Left colon (tissue), 2 donors: Measurements from ENCODE around the gene NOA1. TPM values are rescaled to one million over a fixed set of nuclear protein-coding genes. Genes with fewer than 3 reads are reported as not detected.
A peak's percentile ranks its signal among the peaks of the same experiment; 100 is the strongest.

ENCODE experiments used
- ATAC-seq: fragments of 200-7000 bp; cut with Tn5 transposase; one replicate; pipeline ENCODE4 v1.9.1; 2020; ENCODE audit warnings: mild to moderate bottlenecking, moderate library complexity
- DNase-seq, 2 donors: peaks; one replicate each; pipeline ENCODE4 v3.0.0-alpha.2; 2020
- intact Hi-C, 2 donors: fragments of 100-400 bp; cut with DNase I in 1 of 2; cut with micrococcal nuclease in 1 of 2; formaldehyde crosslinking; loops; one replicate each; pipeline versions ENCODE4 v1.11.2 to v1.14.0; 2022; cut with DNase I, micrococcal nuclease
- long read RNA-seq: library from polyadenylated mRNA; unstranded; transcript quantifications from one replicate; pipeline ENCODE4 v2.0.0, GENCODE V29; 2021
- total RNA-seq, 2 donors: library from RNA; stranded (reverse); fragmentation: NEBNext Ultra II Directional; extraction: Animal tissue kit (Norgen Biotek cat#: 25700); gene quantifications; one replicate each; pipeline ENCODE4 v1.2.1, GENCODE V29; 2021
- donor health status: DM: no; HTN: no; CAD: no.
- donor health status: DM: yes; HTN: yes; CAD: no.

NOA1 gene
- 10 to 100 TPM; 21.9 to 22.3 TPM for total RNA-seq
- long read RNA-seq, transcript NOA1-201 (7 exons, 3,415 nt): major isoform, 111 of 120 reads
- long read RNA-seq, partial matches to known transcripts: 4 of 120 reads
- long read RNA-seq, other reads (novel, unspliced or antisense): 5 of 120 reads

DNA sequence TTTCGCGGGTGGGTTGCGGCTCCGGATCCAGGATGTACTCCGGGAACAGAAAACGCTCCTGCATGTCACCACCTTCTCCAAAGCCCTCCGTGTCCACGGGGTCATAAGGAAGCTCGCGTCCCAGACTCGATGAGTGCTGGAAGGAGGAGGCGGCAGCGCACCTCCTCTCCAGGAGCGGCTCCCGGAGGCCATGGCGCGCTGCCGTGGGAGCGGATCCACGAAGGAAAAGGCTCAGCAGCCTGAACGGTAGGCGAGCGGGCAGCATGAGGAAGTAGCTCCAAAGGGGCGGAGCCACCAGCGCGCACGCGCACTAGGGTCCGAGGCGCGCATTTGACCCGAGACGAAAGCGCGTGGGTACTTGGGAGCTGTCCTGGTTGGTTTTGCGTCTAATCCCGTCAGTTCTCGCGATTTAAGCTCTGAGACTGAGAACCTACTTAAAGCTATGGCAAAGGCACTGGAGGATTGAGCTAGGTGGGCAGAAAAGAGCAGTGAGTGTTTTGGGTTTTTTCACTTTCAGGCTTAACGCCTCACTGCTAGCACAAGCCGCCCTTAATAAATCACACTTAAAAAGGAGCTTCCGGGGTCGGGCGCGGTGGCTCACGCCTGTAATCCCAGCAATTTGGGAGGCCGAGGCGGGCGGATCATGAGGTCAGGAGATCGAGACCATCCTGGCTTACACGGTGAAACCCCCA lies at the start of gene NOA1:
TSS of gene NOA1 (minus strand) at position 286 of the 692 bp plus-strand sequence. CDS start at position 265, 21 bp downstream.
- ATAC-seq (peak; percentile 80), DNase-seq (peak; percentile 97 to 98)
- intact Hi-C loops: loop anchor here in 1 of 2 donors (5.0 kb wide), 1 partner anchor 70 kb away; the partner anchor contains the start of gene REST

DNA sequence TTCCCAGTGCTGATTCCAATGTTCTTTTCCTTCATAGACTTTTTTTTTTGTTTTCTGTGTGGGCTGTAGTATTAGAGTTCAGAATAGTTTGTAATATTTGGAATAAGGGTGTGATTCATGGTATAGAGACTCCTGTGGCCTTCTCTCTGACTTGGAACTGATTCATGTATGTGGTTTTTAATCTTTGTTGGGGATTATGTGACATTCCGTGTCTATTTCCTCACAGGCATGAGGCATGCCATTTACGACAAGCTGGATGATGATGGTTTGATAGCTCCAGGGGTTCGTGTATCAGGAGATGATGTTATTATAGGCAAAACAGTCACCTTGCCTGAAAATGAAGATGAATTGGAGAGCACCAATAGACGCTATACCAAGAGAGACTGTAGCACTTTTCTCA lies 45.7 kb upstream of the NOA1 start:
- intact Hi-C loops: no loop called here
- ATAC-seq: no peak
- no peak for DNase-seq

DNA sequence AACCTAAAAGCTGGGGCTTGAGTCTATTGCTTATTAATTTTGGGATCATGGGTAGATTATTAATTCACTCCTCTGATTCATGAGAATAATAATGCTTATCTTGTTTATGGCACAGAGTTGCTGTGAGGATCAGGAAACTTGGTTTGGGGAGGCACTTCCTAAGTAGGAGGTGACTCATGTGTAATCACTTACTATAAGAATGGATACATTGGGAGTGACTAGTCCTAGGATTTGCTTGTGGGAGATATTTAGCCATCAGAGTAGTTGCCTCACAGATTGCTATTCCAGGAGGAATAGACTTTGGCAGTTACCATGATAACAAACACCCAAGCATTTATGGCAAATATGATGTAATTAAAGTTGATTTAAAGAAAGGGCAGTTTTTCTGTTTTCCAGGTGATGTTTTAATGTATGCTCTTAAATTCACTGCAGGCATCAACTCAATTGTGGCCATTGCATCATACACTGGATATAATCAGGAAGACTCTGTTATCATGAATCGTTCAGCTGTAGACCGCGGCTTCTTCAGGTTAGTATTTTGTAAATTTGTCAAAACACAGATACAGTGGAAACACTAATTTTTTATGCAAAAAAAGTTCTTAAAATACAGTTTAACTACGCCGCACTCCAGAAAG lies 43.2 kb upstream of the NOA1 start:
- intact Hi-C loops: no loop called here
- ATAC-seq (no peak), DNase-seq (no peak)

- ATAC-seq (no peak), DNase-seq (no peak)
- intact Hi-C loops: no loop called here
These were observed 41.6 kb upstream of the NOA1 start for GRCh38 chr4:57018980-57019379.

- ATAC-seq (peak; percentile 81), DNase-seq (no peak)
- intact Hi-C loops: no loop called here
These were observed 36.2 kb upstream of the NOA1 start for GRCh38 chr4:57013543-57014120.

- ATAC-seq: no peak
- intact Hi-C loops: no loop called here
These were observed 22.3 kb upstream of the NOA1 start for GRCh38 chr4:56999751-57000150.

DNA sequence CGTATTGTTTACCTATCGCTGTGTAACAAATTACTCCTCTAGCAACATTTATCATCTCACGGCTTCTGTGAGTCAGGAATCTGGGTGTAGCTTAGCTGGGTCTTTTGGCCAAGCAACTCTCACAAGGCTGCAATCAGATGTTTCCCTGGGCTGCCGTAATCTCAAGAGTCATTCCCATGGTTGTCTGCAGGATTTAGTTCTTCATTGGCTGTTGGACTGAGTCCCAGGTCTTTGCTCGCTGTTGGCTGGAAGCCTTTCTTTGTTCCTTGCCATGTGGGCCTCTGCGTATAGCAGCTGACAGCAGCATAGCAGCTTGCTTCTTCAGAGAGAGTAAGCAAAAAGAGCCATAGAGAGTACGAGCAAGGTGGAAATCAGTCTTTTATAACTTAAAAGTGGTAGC lies 18.1 kb upstream of the NOA1 start:
- intact Hi-C loops: no loop called here
- ATAC-seq (peak; percentile 46), DNase-seq (peak in 1 of 2 donors; percentile 59)

More at GRCh38 chr4:56999751-57000150, 22.3 kb upstream of the NOA1 start:
- DNase-seq: no peak

- DNase-seq (no peak), ATAC-seq (no peak)
- intact Hi-C loops: no loop called here
These were observed 12.9 kb upstream of the NOA1 start for GRCh38 chr4:56990109-56990905.

DNA sequence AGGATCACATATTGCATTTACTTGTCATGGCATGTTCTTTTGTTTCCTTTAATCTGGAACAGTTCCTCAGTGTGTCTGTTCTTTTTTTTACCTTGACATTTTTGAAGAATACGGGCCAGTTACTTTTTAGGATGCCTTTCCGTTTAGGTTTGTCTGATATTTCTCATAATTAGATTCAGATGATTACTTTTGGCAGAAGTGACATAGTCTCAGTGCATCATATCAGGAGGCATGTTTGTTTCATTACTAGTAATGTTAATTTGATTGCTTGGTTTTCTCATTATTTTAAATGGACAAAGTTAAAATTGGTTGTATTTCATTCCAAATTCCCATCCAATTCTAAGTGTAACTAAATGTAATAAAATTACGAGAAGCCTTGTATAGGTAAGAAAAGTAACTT lies 9.5 kb upstream of the NOA1 start:
- DNase-seq (no peak), ATAC-seq (no peak)
- intact Hi-C loops: no loop called here

- intact Hi-C loops: no loop called here
- DNase-seq (no peak), ATAC-seq (no peak)
These were observed 8.8 kb upstream of the NOA1 start for GRCh38 chr4:56986192-56986591.

GRCh38 chr4:56981795-56982201 lies 4.4 kb upstream of the NOA1 start:
- DNase-seq: no peak
- no peak for ATAC-seq
- intact Hi-C loops: no loop called here

DNA sequence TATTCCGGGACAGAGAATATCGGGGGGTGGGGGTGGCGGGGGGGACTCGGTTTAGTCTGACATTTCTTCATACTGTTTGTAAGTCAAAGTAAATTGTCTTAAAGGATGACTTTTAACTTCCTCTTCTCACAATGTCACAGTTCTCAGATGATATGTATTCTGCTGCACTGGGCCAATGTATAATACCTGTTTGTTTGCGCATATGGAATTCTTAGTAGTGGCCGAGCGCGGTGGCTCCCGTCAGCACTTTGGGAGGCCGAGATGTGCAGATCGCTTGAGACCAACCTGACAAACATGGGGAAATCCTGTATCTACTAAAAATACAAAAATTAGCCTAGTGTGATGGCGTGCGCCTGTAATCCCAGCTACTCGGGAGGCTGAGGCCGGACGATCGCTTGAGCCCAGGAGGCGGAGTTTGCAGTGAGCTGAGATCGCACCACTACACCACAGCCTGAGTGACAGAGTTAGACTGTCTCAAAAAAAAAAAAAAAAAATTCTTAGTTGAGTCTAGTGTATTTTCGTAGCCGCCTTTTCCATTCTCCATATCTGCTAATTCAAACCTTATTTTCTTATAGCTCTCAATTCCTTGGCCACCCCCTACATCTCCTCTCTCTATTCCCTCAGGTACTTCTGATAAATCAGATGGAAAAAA lies 2.1 kb upstream of the NOA1 start:
- ATAC-seq (no peak), DNase-seq (peak; percentile 50 to 54)
- intact Hi-C loops: loop anchor here in 1 of 2 donors (5.0 kb wide), 1 partner anchor 72 kb away; the partner anchor contains the start of gene REST

- DNase-seq (peak; percentile 96 to 97), ATAC-seq (peak; percentile 75)
- intact Hi-C loops: loop anchor here in 1 of 2 donors (5.0 kb wide), 1 partner anchor 72 kb away; the partner anchor contains the start of gene REST
These were observed 1.4 kb upstream of the NOA1 start, which contains the start of gene POLR2B for GRCh38 chr4:56978750-56979303. POLR2B (plus strand) TSS chr4:56978896; CDS start chr4:56978986, 90 bp downstream.

- peak; percentile 73 for ATAC-seq
- intact Hi-C loops: loop anchor here in 1 of 2 donors (5.0 kb wide), 1 partner anchor 70 kb away; the partner anchor contains the start of gene REST
- DNase-seq: peak; percentile 63 to 75
These were observed 527 bp downstream of the NOA1 start for GRCh38 chr4:56976837-56977320.

DNA sequence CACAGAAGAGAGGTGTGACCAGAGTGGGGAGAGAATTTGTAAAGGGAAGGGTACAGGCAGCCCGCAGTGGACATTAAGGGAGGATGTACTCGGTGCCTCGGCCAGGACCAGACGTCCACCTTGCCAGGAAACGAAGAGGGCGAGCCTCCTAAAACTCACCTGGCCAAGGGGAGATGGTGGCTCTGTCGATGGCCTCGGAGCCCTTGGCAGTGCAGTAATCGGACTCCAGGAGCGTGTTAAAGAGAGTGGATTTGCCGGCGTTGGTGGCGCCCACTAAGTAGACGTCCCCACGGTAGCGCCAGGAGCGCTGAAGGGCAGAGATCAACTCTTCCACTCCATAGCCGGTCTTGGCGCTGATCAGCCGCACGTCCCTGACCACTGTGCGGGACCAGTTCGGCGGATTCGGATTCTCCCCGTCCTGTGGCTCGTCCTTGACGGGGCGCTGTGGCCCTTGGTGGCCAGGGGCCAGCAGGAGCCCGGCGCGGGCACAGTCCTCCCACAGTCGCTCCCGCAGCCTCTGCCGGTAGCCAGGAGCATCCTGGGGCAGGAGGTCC lies 1.0 kb downstream of the NOA1 start:
- ATAC-seq (no peak), DNase-seq (no peak)
- intact Hi-C loops: loop anchor here in 1 of 2 donors (5.0 kb wide), 1 partner anchor 69 kb away; the partner anchor contains the start of gene REST

DNA sequence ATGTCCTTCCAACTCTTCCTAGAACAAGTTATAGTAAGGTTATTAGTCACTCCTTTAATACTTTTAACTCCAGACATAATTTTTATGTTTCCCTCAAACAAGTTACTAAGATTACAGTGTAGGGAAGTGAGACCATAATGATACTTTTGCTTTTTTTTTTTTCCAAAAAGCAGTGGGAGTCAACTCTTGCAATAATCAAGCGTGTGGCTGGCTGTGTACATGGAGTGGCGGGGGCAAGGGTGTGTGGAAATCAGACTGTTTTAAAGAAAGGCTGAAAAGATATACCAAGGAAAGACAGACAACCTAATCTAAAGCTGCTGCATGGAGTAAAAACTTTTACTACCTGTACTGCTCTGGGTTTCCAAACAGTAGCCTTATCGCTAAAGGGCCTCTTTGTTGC lies 4.1 kb downstream of the NOA1 start:
- DNase-seq: no peak
- intact Hi-C loops: no loop called here
- no peak for ATAC-seq

DNA sequence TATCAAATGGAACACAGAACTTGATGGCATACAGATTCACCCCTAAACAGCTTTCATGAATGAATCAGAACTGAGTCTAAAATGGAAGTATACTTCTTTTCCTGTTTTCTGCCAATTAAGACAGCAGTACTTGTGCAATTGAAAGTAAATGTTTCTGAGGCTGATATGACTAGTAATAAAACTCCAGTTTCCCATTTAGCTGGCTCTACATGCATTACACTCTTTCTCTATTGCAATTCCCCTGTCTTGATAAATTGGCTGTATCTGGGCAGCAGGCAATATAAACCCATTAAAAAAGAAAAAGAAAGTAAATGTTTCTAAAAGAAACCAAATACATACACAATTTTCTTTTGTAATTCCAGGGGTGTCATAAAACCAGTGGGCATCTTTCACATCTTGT lies 4.6 kb downstream of the NOA1 start:
- ATAC-seq (no peak), DNase-seq (no peak)
- intact Hi-C loops: no loop called here
